ENCODE results near the gene BAHCC1. TPM values are rescaled to one million over a fixed set of nuclear protein-coding genes. Genes with fewer than 3 reads are reported as not detected.

The BAHCC1 gene
- polyA plus RNA-seq, 1 donor from 2014 or later = 14.2 TPM

- H3K27me3 ChIP-seq (ENCODE audit: insufficient read depth, low read depth, low read length) = no peaks in the 10 kb centered on the region
- peaks cover 29% of the 10 kb centered on the region for H3K79me2 ChIP-seq (replicated peaks; ENCODE audit: insufficient read depth, low read length)
- H3K9ac ChIP-seq (ENCODE audit: low read length) = no peak overlapping the region
- no peak for TF ChIP-seq CTCF (IDR thresholded peaks at IDR 0.05; ENCODE audit: poor library complexity, severe bottlenecking)
- no peak for TF ChIP-seq RAD21 (conservative IDR thresholded peaks at IDR 0.05)
- no peak for TF ChIP-seq EZH2 (IDR thresholded peaks at IDR 0.05; ENCODE audit: borderline replicate concordance, insufficient read depth, low read length, poor library complexity, severe bottlenecking)
- no peak for TF ChIP-seq TAF1 (IDR thresholded peaks at IDR 0.05; ENCODE audit: low read depth)
- TF ChIP-seq POLR2AphosphoS5 (IDR thresholded peaks at IDR 0.05) = no peak
- TF ChIP-seq SMC3 (conservative IDR thresholded peaks at IDR 0.05; ENCODE audit: poor library complexity) = no peak
- TF ChIP-seq MXI1 (conservative IDR thresholded peaks at IDR 0.05; ENCODE audit: poor library complexity, severe bottlenecking) = no peak
- TF ChIP-seq REST (IDR thresholded peaks at IDR 0.05; ENCODE audit: borderline replicate concordance) = no peak
- no peak for TF ChIP-seq EP300 (conservative IDR thresholded peaks at IDR 0.05; ENCODE audit: poor library complexity, severe bottlenecking)
- H3K27ac ChIP-seq (ENCODE audit: low read length) = no peak overlapping the region
- no peak overlapping the region for H3K4me3 ChIP-seq (ENCODE audit: low read length)
- H3K4me2 ChIP-seq (ENCODE audit: low read length) = no peak overlapping the region
- H3K36me3 ChIP-seq (ENCODE audit: insufficient read depth, low read length) = no peaks in the 10 kb centered on the region
- no peaks in the 10 kb centered on the region for H3K9me2 ChIP-seq (ENCODE audit: insufficient read depth, low read length)
- H3K9me3 ChIP-seq (ENCODE audit: low read length) = no peaks in the 10 kb centered on the region
- H4K20me1 ChIP-seq (ENCODE audit: insufficient read depth) = no peaks in the 10 kb centered on the region
- H3F3A ChIP-seq (ENCODE audit: insufficient read depth, low read length, poor library complexity, severe bottlenecking) = no peaks in the 10 kb centered on the region
- no peak overlapping the region for H2AFZ ChIP-seq (ENCODE audit: low read depth, low read length)
Measured at GRCh38 chr17:81423698-81424071, 28.4 kb downstream of the BAHCC1 start.

GRCh38 chr17:81424151-81425017 lies 29.1 kb downstream of the BAHCC1 start:
- H3K9ac ChIP-seq (ENCODE audit: low read length) = no peak overlapping the region

More at GRCh38 chr17:81424151-81425017, 29.1 kb downstream of the BAHCC1 start:
- Histone ChIP-seq H3K9me2 (ENCODE audit: insufficient read depth, low read length) (no peaks in the 10 kb centered on the region), H3K79me2 (replicated peaks; ENCODE audit: insufficient read depth, low read length) (peaks cover 29% of the 10 kb centered on the region), H4K20me1 (ENCODE audit: insufficient read depth) (no peaks in the 10 kb centered on the region), H3K4me2 (ENCODE audit: low read length) (no peak overlapping the region), H3K9me3 (ENCODE audit: low read length) (no peaks in the 10 kb centered on the region), H3K4me3 (ENCODE audit: low read length) (no peak overlapping the region), H3K27ac (ENCODE audit: low read length) (no peak overlapping the region), H3K36me3 (ENCODE audit: insufficient read depth, low read length) (no peaks in the 10 kb centered on the region), H3F3A (ENCODE audit: insufficient read depth, low read length, poor library complexity, severe bottlenecking) (no peaks in the 10 kb centered on the region), H3K27me3 (ENCODE audit: insufficient read depth, low read depth, low read length) (no peaks in the 10 kb centered on the region), H2AFZ (ENCODE audit: low read depth, low read length) (no peak overlapping the region)
- TF ChIP-seq EP300 (conservative IDR thresholded peaks at IDR 0.05; ENCODE audit: poor library complexity, severe bottlenecking) = no peak
- no peak for TF ChIP-seq POLR2AphosphoS5 (IDR thresholded peaks at IDR 0.05)
- TF ChIP-seq CTCF (IDR thresholded peaks at IDR 0.05; ENCODE audit: poor library complexity, severe bottlenecking) = no peak
- TF ChIP-seq REST (IDR thresholded peaks at IDR 0.05; ENCODE audit: borderline replicate concordance) = no peak
- TF ChIP-seq TAF1 (IDR thresholded peaks at IDR 0.05; ENCODE audit: low read depth) = no peak
- no peak for TF ChIP-seq RAD21 (conservative IDR thresholded peaks at IDR 0.05)
- no peak for TF ChIP-seq SMC3 (conservative IDR thresholded peaks at IDR 0.05; ENCODE audit: poor library complexity)
- TF ChIP-seq MXI1 (conservative IDR thresholded peaks at IDR 0.05; ENCODE audit: poor library complexity, severe bottlenecking) = no peak
- TF ChIP-seq EZH2 (IDR thresholded peaks at IDR 0.05; ENCODE audit: borderline replicate concordance, insufficient read depth, low read length, poor library complexity, severe bottlenecking) = no peak
